Caki2 (cell line): ENCODE data around the gene TRHDE. TPM values are rescaled to one million over a fixed set of nuclear protein-coding genes. Genes with fewer than 3 reads are reported as not detected.

Source experiments
- DNase-seq: peaks from one replicate; pipeline ENCODE4 v3.0.0-alpha.2; 2015; ENCODE audit warnings: low read depth
- in situ Hi-C: cut with HindIII; loops from 2 replicates; pipeline ENCODE4 v1.10.0; 2016; ENCODE audit warnings: low sequenced_read_pairs, low pct_unique_long_range_greater_than_20kb, mixed read lengths
- total RNA-seq: library from RNA; depleted of rRNA; stranded (reverse); fragments of >200 nt; shearing (Covaris generic); gene quantifications from 2 replicates; pipeline ENCODE4 v1.2.3, GENCODE V29; 2014; ENCODE audit warnings: low replicate concordance

The TRHDE gene
- total RNA-seq, 1 experiment from 2014 or later = 36.2 TPM

GRCh38 chr12:72535212-72535990 is 263.2 kb downstream of the TRHDE start:
- in situ Hi-C loops = no loop called here
- no peak for DNase-seq

GRCh38 chr12:72540811-72541210 is 268.6 kb downstream of the TRHDE start:
- in situ Hi-C loops = no loop called here
- no peak for DNase-seq

- DNase-seq = no peak
- in situ Hi-C loops = no loop called here
Observed at GRCh38 chr12:72543777-72544467, 271.8 kb downstream of the TRHDE start.

GRCh38 chr12:72546106-72546505 is 273.9 kb downstream of the TRHDE start:
- DNase-seq = no peak
- in situ Hi-C loops = no loop called here

- DNase-seq = peak; percentile 19
- in situ Hi-C loops = no loop called here
Observed at GRCh38 chr12:72547573-72547972, 275.4 kb downstream of the TRHDE start.

- no peak for DNase-seq
- in situ Hi-C loops = no loop called here
Observed at GRCh38 chr12:72549184-72549583, 277.0 kb downstream of the TRHDE start.

GRCh38 chr12:72560003-72560769 is 288.0 kb downstream of the TRHDE start:
- in situ Hi-C loops = no loop called here
- no peak for DNase-seq

GRCh38 chr12:72570601-72571000 is 298.4 kb downstream of the TRHDE start:
- in situ Hi-C loops = no loop called here

GRCh38 chr12:72574138-72574537 is 302.0 kb downstream of the TRHDE start:
- no peak for DNase-seq
- in situ Hi-C loops = no loop called here

More at GRCh38 chr12:72570601-72571000, 298.4 kb downstream of the TRHDE start:
- no peak for DNase-seq

GRCh38 chr12:72578327-72578726 is 306.2 kb downstream of the TRHDE start:
- in situ Hi-C loops = no loop called here
- no peak for DNase-seq

GRCh38 chr12:72586456-72586855 is 314.3 kb downstream of the TRHDE start:
- in situ Hi-C loops = no loop called here

GRCh38 chr12:72602581-72602980 is 330.4 kb downstream of the TRHDE start:
- in situ Hi-C loops = no loop called here
- DNase-seq = no peak

More at GRCh38 chr12:72586456-72586855, 314.3 kb downstream of the TRHDE start:
- no peak for DNase-seq

GRCh38 chr12:72605975-72606374 is 333.8 kb downstream of the TRHDE start:
- in situ Hi-C loops = no loop called here

GRCh38 chr12:72610342-72610741 is 338.2 kb downstream of the TRHDE start:
- no peak for DNase-seq
- in situ Hi-C loops = no loop called here

More at GRCh38 chr12:72605975-72606374, 333.8 kb downstream of the TRHDE start:
- no peak for DNase-seq

- in situ Hi-C loops = no loop called here
- no peak for DNase-seq
Observed at GRCh38 chr12:72610854-72611358, 338.7 kb downstream of the TRHDE start.

GRCh38 chr12:72612171-72612570 is 340.0 kb downstream of the TRHDE start:
- in situ Hi-C loops = no loop called here
- no peak for DNase-seq

- no peak for DNase-seq
- in situ Hi-C loops = no loop called here
Observed at GRCh38 chr12:72618764-72619163, 346.6 kb downstream of the TRHDE start.

- in situ Hi-C loops = no loop called here
- peak; percentile 69 for DNase-seq
Observed at GRCh38 chr12:72622556-72622955, 350.4 kb downstream of the TRHDE start.
